GM12872 (cell line): ENCODE measurements around the gene COPS7A.

ENCODE experiments used
- CTCF ChIP-seq: IDR thresholded peaks from 3 replicates; pipeline ENCODE4 v1.5.1; 2011; ENCODE audit warnings: low read depth, mild to moderate bottlenecking, low read length, moderate library complexity; ENCODE audit not compliant: insufficient read depth

COPS7A gene

GRCh38 chr12:6758506-6759095 lies 34.8 kb downstream of the COPS7A start:
- TF ChIP-seq CTCF = no peak

- no peak for TF ChIP-seq CTCF
Observed at GRCh38 chr12:6759741-6760140, 35.9 kb downstream of the COPS7A start.

GRCh38 chr12:6763380-6763779 lies 39.5 kb downstream of the COPS7A start:
- no peak for TF ChIP-seq CTCF

- no peak for TF ChIP-seq CTCF
Observed at GRCh38 chr12:6764011-6764828, 40.4 kb downstream of the COPS7A start.

GRCh38 chr12:6765048-6765633 lies 41.3 kb downstream of the COPS7A start:
- no peak for TF ChIP-seq CTCF

- TF ChIP-seq CTCF = no peak
Observed at GRCh38 chr12:6765634-6766581, 42.1 kb downstream of the COPS7A start, which contains the start of gene PTMS. Gene PTMS, plus strand, starts transcription at chr12:6766363. Its CDS starts 343 bp downstream, at chr12:6766706.
